NCI-H1930 (cell line): ENCODE results near the gene TMEM163.

ENCODE experiments used
- DNase-seq, 2 experiments: peaks; one replicate each; lab custom pipeline; 2025; lab: John Stamatoyannopoulos, UW

The TMEM163 gene

GRCh38 chr2:134458473-134458853, 260.3 kb downstream of the TMEM163 start:
- no peak for DNase-seq

- DNase-seq: no peak
Measured at GRCh38 chr2:134457765-134458472, 260.9 kb downstream of the TMEM163 start.

GRCh38 chr2:134457353-134457752, 261.4 kb downstream of the TMEM163 start:
- no peak for DNase-seq

GRCh38 chr2:134455426-134455825, 263.4 kb downstream of the TMEM163 start:
- no peak for DNase-seq

GRCh38 chr2:134454931-134455330, 263.9 kb downstream of the TMEM163 start:
- DNase-seq: no peak

- DNase-seq: no peak
Measured at GRCh38 chr2:134454426-134454825, 264.4 kb downstream of the TMEM163 start.

- no peak for DNase-seq
Measured at GRCh38 chr2:134453973-134454372, 264.8 kb downstream of the TMEM163 start.

- no peak for DNase-seq
Measured at GRCh38 chr2:134453476-134453875, 265.3 kb downstream of the TMEM163 start.

- no peak for DNase-seq
Measured at GRCh38 chr2:134452042-134452733, 266.6 kb downstream of the TMEM163 start.

- no peak for DNase-seq
Measured at GRCh38 chr2:134451347-134451630, 267.5 kb downstream of the TMEM163 start.

- no peak for DNase-seq
Measured at GRCh38 chr2:134449751-134450513, 268.9 kb downstream of the TMEM163 start.

GRCh38 chr2:134449157-134449556, 269.6 kb downstream of the TMEM163 start:
- no peak for DNase-seq

- no peak for DNase-seq
Measured at GRCh38 chr2:134448650-134449049, 270.1 kb downstream of the TMEM163 start.

GRCh38 chr2:134447669-134448068, 271.1 kb downstream of the TMEM163 start:
- no peak for DNase-seq

GRCh38 chr2:134446383-134447017, 272.3 kb downstream of the TMEM163 start:
- no peak for DNase-seq

GRCh38 chr2:134445985-134446382, 272.8 kb downstream of the TMEM163 start:
- DNase-seq: no peak

GRCh38 chr2:134445116-134445515, 273.7 kb downstream of the TMEM163 start:
- no peak for DNase-seq

- DNase-seq: no peak
Measured at GRCh38 chr2:134443814-134444480, 274.9 kb downstream of the TMEM163 start.

GRCh38 chr2:134441153-134441863, 277.5 kb downstream of the TMEM163 start:
- no peak for DNase-seq

- DNase-seq: no peak
Measured at GRCh38 chr2:134440336-134440909, 278.4 kb downstream of the TMEM163 start.

- DNase-seq: no peak
Measured at GRCh38 chr2:134438371-134438770, 280.4 kb downstream of the TMEM163 start.
